MM.1S (cell line): ENCODE data around the gene PBX4.

Experiments used
- EZH2 ChIP-seq: fragments of 300-600 bp; sonication (generic); optimal IDR thresholded peaks from 2 replicates; pipeline ENCODE3; 2017; ENCODE audit warnings: low read depth, mild to moderate bottlenecking, antibody characterized with exemption, low read length, mixed read lengths
- EZH2phosphoT487 ChIP-seq: fragments of 300-600 bp; sonication (generic); IDR thresholded peaks from 2 replicates; pipeline ENCODE4 v1.6.1; 2018; ENCODE audit warnings: antibody characterized with exemption, low read length
- TF ChIP-seq, protein P1 (sequence below): fragments of 300-600 bp; sonication (generic); IDR thresholded peaks from 2 replicates; pipeline ENCODE4 v1.5.1; 2016; ENCODE audit warnings: antibody characterized with exemption, low read length, mixed read lengths

DNA sequence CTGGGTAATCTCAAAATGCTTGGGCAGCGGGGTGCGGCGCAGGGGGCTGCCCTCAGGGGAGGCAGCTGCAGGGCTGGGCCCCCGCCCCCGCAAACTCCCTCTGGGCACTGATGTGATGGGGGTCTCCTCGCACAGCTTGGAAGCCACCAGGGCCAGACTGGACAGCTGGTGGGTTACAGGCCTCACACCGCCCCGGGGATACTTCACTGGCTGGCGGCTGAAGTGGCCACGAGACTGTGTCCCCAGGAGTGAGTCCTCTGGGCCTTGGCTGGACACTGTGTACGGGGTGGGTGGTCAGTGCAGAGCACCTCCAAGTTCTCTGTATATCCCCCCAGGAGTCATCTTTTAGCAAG lies 11.6 kb upstream of the PBX4 start:
- TF ChIP-seq, protein P1, sequence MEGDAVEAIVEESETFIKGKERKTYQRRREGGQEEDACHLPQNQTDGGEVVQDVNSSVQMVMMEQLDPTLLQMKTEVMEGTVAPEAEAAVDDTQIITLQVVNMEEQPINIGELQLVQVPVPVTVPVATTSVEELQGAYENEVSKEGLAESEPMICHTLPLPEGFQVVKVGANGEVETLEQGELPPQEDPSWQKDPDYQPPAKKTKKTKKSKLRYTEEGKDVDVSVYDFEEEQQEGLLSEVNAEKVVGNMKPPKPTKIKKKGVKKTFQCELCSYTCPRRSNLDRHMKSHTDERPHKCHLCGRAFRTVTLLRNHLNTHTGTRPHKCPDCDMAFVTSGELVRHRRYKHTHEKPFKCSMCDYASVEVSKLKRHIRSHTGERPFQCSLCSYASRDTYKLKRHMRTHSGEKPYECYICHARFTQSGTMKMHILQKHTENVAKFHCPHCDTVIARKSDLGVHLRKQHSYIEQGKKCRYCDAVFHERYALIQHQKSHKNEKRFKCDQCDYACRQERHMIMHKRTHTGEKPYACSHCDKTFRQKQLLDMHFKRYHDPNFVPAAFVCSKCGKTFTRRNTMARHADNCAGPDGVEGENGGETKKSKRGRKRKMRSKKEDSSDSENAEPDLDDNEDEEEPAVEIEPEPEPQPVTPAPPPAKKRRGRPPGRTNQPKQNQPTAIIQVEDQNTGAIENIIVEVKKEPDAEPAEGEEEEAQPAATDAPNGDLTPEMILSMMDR: no peak
- TF ChIP-seq EZH2 (no peak), EZH2phosphoT487 (no peak)
